NCI-H524 treated with DMSO at 0.1 percent for 48 hours (cell line): ENCODE data around the gene USP15.
A peak's percentile ranks its signal among the peaks of the same experiment; 100 is the strongest.

Source experiments
- DNase-seq: peaks from one replicate; lab custom pipeline; 2025; lab: John Stamatoyannopoulos, UW

Gene USP15

GRCh38 chr12:62258231-62258630, 2.0 kb upstream of the USP15 start:
- no peak for DNase-seq

- peak; percentile 4 for DNase-seq
These were observed 1.1 kb upstream of the USP15 start for GRCh38 chr12:62258941-62259630.

- DNase-seq, result no peak
These were observed 592 bp upstream of the USP15 start for GRCh38 chr12:62259631-62259992.

- peak; percentile 1 for DNase-seq
These were observed 804 bp downstream of the USP15 start for GRCh38 chr12:62260733-62261683.

GRCh38 chr12:62261876-62262517, 1.8 kb downstream of the USP15 start:
- DNase-seq, result no peak

- DNase-seq, result no peak
These were observed 3.0 kb downstream of the USP15 start for GRCh38 chr12:62263232-62263631.

- DNase-seq, result no peak
These were observed 3.8 kb downstream of the USP15 start for GRCh38 chr12:62263966-62264365.

GRCh38 chr12:62264706-62265105, 4.5 kb downstream of the USP15 start:
- no peak for DNase-seq

- no peak for DNase-seq
These were observed 5.3 kb downstream of the USP15 start for GRCh38 chr12:62265511-62265910.

GRCh38 chr12:62267026-62267425, 6.8 kb downstream of the USP15 start:
- no peak for DNase-seq

GRCh38 chr12:62267480-62267879, 7.3 kb downstream of the USP15 start:
- DNase-seq, result no peak

- no peak for DNase-seq
These were observed 8.8 kb downstream of the USP15 start for GRCh38 chr12:62268956-62269355.

- no peak for DNase-seq
These were observed 9.4 kb downstream of the USP15 start for GRCh38 chr12:62269464-62270228.

GRCh38 chr12:62270384-62270783, 10.2 kb downstream of the USP15 start:
- DNase-seq, result no peak

- DNase-seq, result no peak
These were observed 10.7 kb downstream of the USP15 start for GRCh38 chr12:62270872-62271271.

- no peak for DNase-seq
These were observed 12.8 kb downstream of the USP15 start for GRCh38 chr12:62272936-62273552.

GRCh38 chr12:62273724-62274380, 13.6 kb downstream of the USP15 start:
- DNase-seq, result no peak

GRCh38 chr12:62278022-62278421, 17.8 kb downstream of the USP15 start:
- DNase-seq, result no peak

GRCh38 chr12:62279058-62279457, 18.9 kb downstream of the USP15 start:
- DNase-seq, result no peak

GRCh38 chr12:62279961-62280360, 19.8 kb downstream of the USP15 start:
- no peak for DNase-seq
